MCF 10A (cell line): Measurements from ENCODE around the gene TAF9. TPM values are rescaled to one million over a fixed set of nuclear protein-coding genes. Genes with fewer than 3 reads are reported as not detected.

ENCODE experiments used
- BruUV-seq: library from RNA; stranded (reverse); fragments of 400-500 nt; replicated peaks from 2 replicates; lab custom pipeline; 2021; lab: Mats Ljungman, UMichigan
- CTCF ChIA-PET: fragments of 300-600 bp; sonication (Branson Sonifier 250); formaldehyde crosslinking; extraction: SDS; loops from one replicate; lab custom pipeline; 2021; ENCODE audit warnings: antibody characterized with exemption, inconsistent platforms; lab: Yijun Ruan, JAX
- POLR2A ChIA-PET: fragments of 300-600, 350-650 bp; sonication (Branson Sonifier 250); formaldehyde crosslinking; extraction: SDS; loops from one replicate; lab custom pipeline; 2020; ENCODE audit warnings: antibody characterized with exemption, inconsistent platforms; lab: Yijun Ruan, JAX
- DNase-seq: peaks from one replicate; pipeline ENCODE4 v3.0.0-alpha.2; 2018; ENCODE audit not compliant: unreplicated experiment
- H3K27ac Mint-ChIP-seq: one replicate; pipeline ENCODE4 v1.8.0; 2022; ENCODE audit warnings: mild to moderate bottlenecking, low read depth, mixed read lengths; ENCODE audit not compliant: unreplicated experiment
- H3K27me3 Mint-ChIP-seq: one replicate; pipeline ENCODE4 v1.8.0; 2022; ENCODE audit warnings: mixed read lengths; ENCODE audit not compliant: insufficient read depth, unreplicated experiment
- H3K36me3 Mint-ChIP-seq: one replicate; pipeline ENCODE4 v1.8.0; 2022; ENCODE audit warnings: mild to moderate bottlenecking, moderate library complexity, mixed read lengths; ENCODE audit not compliant: insufficient read depth, unreplicated experiment
- H3K4me1 Mint-ChIP-seq: one replicate; pipeline ENCODE4 v1.8.0; 2022; ENCODE audit warnings: mixed read lengths; ENCODE audit not compliant: insufficient read depth, unreplicated experiment
- H3K4me3 Mint-ChIP-seq: one replicate; pipeline ENCODE4 v1.8.0; 2022; ENCODE audit warnings: mild to moderate bottlenecking, moderate library complexity, mixed read lengths; ENCODE audit not compliant: unreplicated experiment
- H3K9me3 Mint-ChIP-seq: one replicate; pipeline ENCODE4 v1.8.0; 2022; ENCODE audit warnings: mixed read lengths; ENCODE audit not compliant: unreplicated experiment
- intact Hi-C: fragments of 100-400 bp; cut with micrococcal nuclease; formaldehyde crosslinking; loops from 2 replicates; pipeline ENCODE4 v1.14.1; 2022
- total RNA-seq: library from RNA; stranded (reverse); gene quantifications from 2 replicates; pipeline ENCODE4 v1.2.3, GENCODE V29; 2022
- TF ChIP-seq, protein P1 (sequence below): fragments of 200-600 bp; IDR thresholded peaks from one replicate; pipeline ENCODE4 v1.8.0; 2022; ENCODE audit warnings: antibody characterized with exemption, mild to moderate bottlenecking; ENCODE audit not compliant: unreplicated experiment

TAF9 gene
- total RNA-seq, 1 experiment from 2014 or later, result 149 TPM

GRCh38 chr5:69331528-69332445 lies 37.5 kb downstream of the TAF9 start:
- Mint-ChIP-seq H3K27ac (peak overlapping the region; percentile 94), H3K36me3 (peaks cover 6% of the 10 kb centered on the region), H3K9me3 (no peaks in the 10 kb centered on the region), H3K4me3 (peak overlapping the region; percentile 82), H3K4me1 (peaks cover 8% of the 10 kb centered on the region), H3K27me3 (no peaks in the 10 kb centered on the region)
- TSS peak; percentile 58 for BruUV-seq
- ChIA-PET POLR2A (interaction anchor here (0.6 to 1.4 kb wide), 5 partner anchors 8 to 97 kb away, joined by 3 to 8 read pairs (median 3); partner anchors contain the start of genes AK6, CDK7, RAD17 and TAF9), CTCF (no interaction called here)
- intact Hi-C loops, result loop anchor here (10.0 kb wide), 2 partner anchors 237 to 287 kb away; partner anchors contain the start of gene SLC30A5
- TF ChIP-seq, protein P1, sequence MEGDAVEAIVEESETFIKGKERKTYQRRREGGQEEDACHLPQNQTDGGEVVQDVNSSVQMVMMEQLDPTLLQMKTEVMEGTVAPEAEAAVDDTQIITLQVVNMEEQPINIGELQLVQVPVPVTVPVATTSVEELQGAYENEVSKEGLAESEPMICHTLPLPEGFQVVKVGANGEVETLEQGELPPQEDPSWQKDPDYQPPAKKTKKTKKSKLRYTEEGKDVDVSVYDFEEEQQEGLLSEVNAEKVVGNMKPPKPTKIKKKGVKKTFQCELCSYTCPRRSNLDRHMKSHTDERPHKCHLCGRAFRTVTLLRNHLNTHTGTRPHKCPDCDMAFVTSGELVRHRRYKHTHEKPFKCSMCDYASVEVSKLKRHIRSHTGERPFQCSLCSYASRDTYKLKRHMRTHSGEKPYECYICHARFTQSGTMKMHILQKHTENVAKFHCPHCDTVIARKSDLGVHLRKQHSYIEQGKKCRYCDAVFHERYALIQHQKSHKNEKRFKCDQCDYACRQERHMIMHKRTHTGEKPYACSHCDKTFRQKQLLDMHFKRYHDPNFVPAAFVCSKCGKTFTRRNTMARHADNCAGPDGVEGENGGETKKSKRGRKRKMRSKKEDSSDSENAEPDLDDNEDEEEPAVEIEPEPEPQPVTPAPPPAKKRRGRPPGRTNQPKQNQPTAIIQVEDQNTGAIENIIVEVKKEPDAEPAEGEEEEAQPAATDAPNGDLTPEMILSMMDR, result no peak
- no peak for DNase-seq

DNA sequence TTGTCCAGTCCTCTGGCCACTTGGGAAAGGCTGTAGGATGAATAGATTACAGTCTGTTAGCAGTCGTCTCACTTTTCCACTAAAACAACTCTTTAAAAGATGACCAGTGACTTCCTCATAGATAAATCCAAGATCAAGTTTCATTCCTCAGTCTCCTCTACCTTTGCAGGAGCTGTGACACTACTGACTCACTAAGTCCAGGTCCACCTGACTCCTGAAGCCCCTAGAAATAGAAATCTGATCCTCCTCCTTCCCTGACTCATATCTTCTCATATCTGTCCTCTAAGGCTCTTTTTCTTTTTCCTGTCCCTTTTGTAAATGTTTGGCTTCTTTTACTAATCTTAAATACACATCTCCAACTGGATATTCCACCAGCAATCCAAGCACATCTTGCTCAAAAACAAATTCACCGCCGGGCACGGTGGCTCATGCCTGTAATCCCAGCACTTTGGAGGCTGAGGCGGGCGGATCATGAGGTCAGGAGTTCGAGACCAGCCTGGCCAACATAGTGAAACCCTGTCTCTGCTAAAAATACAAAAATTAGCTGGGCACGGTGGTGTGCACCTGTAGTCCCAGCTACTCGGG lies 39.3 kb downstream of the TAF9 start:
- H3K4me1 Mint-ChIP-seq, result peaks cover 8% of the 10 kb centered on the region
- H3K27ac Mint-ChIP-seq, result peak overlapping the region; percentile 61
- no peak for DNase-seq
- H3K36me3 Mint-ChIP-seq, result peaks cover 6% of the 10 kb centered on the region
- BruUV-seq, result no TSS peak
- POLR2A ChIA-PET, result no interaction called here
- no peaks in the 10 kb centered on the region for H3K27me3 Mint-ChIP-seq
- H3K4me3 Mint-ChIP-seq, result no peak overlapping the region
- H3K9me3 Mint-ChIP-seq, result no peaks in the 10 kb centered on the region
- TF ChIP-seq, protein P1, result no peak
- intact Hi-C loops, result loop anchor here (10.0 kb wide), 2 partner anchors 235 to 285 kb away; partner anchors contain the start of gene SLC30A5
- CTCF ChIA-PET, result no interaction called here

DNA sequence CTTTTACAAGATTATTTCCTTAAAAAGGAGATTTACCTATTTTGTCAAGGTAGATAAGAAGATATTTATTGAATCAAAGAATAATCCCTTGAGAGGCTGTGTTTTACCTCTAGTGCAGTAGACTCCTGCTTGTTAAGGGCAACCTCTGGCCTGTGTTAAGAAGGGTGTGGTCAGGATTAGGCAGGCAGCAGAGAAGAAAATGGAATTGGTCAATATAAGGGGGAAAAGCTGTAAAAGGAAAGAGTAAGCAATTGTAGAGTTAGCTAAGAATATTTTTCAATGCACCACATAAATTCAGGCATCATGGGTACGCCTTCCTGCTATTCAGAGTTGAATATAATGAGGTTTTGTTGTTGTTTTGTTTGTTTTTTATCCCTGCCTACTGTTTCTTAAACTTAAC lies 43.0 kb downstream of the TAF9 start:
- intact Hi-C loops, result no loop called here
- Mint-ChIP-seq H3K27me3 (no peaks in the 10 kb centered on the region), H3K9me3 (no peaks in the 10 kb centered on the region), H3K4me3 (no peak overlapping the region), H3K4me1 (peaks cover 3% of the 10 kb centered on the region), H3K27ac (no peak overlapping the region), H3K36me3 (no peaks in the 10 kb centered on the region)
- POLR2A ChIA-PET, result interaction anchor here (0.6 kb wide), 1 partner anchor 1415 kb away, joined by 3 read pairs; no protein-coding TSS in a partner anchor
- CTCF ChIA-PET, result no interaction called here
- no TSS peak for BruUV-seq
- DNase-seq, result no peak
- TF ChIP-seq, protein P1, result no peak

GRCh38 chr5:69317391-69317790 lies 51.9 kb downstream of the TAF9 start:
- POLR2A ChIA-PET, result no interaction called here
- BruUV-seq, result no TSS peak
- no peak for DNase-seq
- H3K27me3 Mint-ChIP-seq, result no peaks in the 10 kb centered on the region
- H3K27ac Mint-ChIP-seq, result no peak overlapping the region
- TF ChIP-seq, protein P1, result no peak
- CTCF ChIA-PET, result interaction anchor here (0.5 kb wide), 1 partner anchor 49 kb away, joined by 3 read pairs; no protein-coding TSS in a partner anchor
- no peak overlapping the region for H3K4me3 Mint-ChIP-seq
- no peaks in the 10 kb centered on the region for H3K4me1 Mint-ChIP-seq
- H3K36me3 Mint-ChIP-seq, result peaks cover 28% of the 10 kb centered on the region
- H3K9me3 Mint-ChIP-seq, result no peaks in the 10 kb centered on the region
- intact Hi-C loops, result no loop called here
